GM12865 (cell line): ENCODE measurements around the gene TMEM167A.

Experiments used
- DNase-seq: peaks from one replicate; pipeline ENCODE4 v3.0.0; 2010; ENCODE audit warnings: low read depth
- H3K4me3 ChIP-seq: 2 replicates; pipeline ENCODE4 v1.5.1; 2011; ENCODE audit warnings: mild to moderate bottlenecking, low read depth, low read length, control low read depth
- CTCF ChIP-seq: IDR thresholded peaks from 2 replicates; pipeline ENCODE4 v1.5.1; 2011; ENCODE audit warnings: low read length, control low read depth, low read depth, inconsistent platforms; ENCODE audit not compliant: insufficient read depth; ENCODE audit errors: missing control alignments

The TMEM167A gene

GRCh38 chr5:83009408-83009807 is 67.8 kb downstream of the TMEM167A start:
- no peak for DNase-seq

GRCh38 chr5:83007755-83008154 is 69.4 kb downstream of the TMEM167A start:
- no peak for DNase-seq
- TF ChIP-seq CTCF = no peak

More at GRCh38 chr5:83009408-83009807, 67.8 kb downstream of the TMEM167A start:
- TF ChIP-seq CTCF = no peak
- no peak overlapping the region for H3K4me3 ChIP-seq

GRCh38 chr5:83006683-83007283 is 70.4 kb downstream of the TMEM167A start:
- no peak for TF ChIP-seq CTCF
- H3K4me3 ChIP-seq = no peak overlapping the region
- DNase-seq = no peak

More at GRCh38 chr5:83007755-83008154, 69.4 kb downstream of the TMEM167A start:
- no peak overlapping the region for H3K4me3 ChIP-seq

- no peak overlapping the region for H3K4me3 ChIP-seq
- DNase-seq = no peak
- TF ChIP-seq CTCF = no peak
Observed at GRCh38 chr5:83003791-83004190, 73.4 kb downstream of the TMEM167A start.
